K562 (cell line): Measurements from ENCODE around the gene CYP51A1. TPM values are rescaled to one million over a fixed set of nuclear protein-coding genes. Genes with fewer than 3 reads are reported as not detected.

Experiments
- ATAC-seq: fragments of 200-7000 bp; cut with Tn5 transposase; 3 replicates; pipeline ENCODE4 v1.9.1; 2020; ENCODE audit warnings: moderate library complexity
- BruUV-seq: library from RNA; stranded (reverse); fragments of 400-500 nt; replicated peaks from 2 replicates; lab custom pipeline; 2021; lab: Mats Ljungman, UMichigan
- CTCF ChIA-PET: fragments of 300-600 bp; formaldehyde crosslinking; extraction: SDS; loops from one replicate; lab custom pipeline; 2021; ENCODE audit warnings: low intra/inter-chr PET ratio; lab: Yijun Ruan, JAX
- POLR2A ChIA-PET: fragments of 300-600, 350-650 bp; sonication (Branson Sonifier 250); formaldehyde crosslinking; extraction: SDS; loops from one replicate; lab custom pipeline; 2021; ENCODE audit warnings: antibody characterized with exemption, inconsistent platforms; lab: Yijun Ruan, JAX
- DNase-seq, 4 experiments: peaks; one replicate each; pipeline versions ENCODE4 v3.0.0 to v3.0.0-alpha.2; 2011 to 2018; ENCODE audit warnings: low spot score in 3 of 4, mixed read lengths in 3 of 4; ENCODE audit errors: extremely low read depth in 1 of 4
- FAIRE-seq: peaks from 2 replicates; lab custom pipeline; 2011; peaks lifted over from hg19 to GRCh38; lab: Jason Lieb, UNC
- H2AFZ ChIP-seq: 2 replicates; pipeline ENCODE4 v1.6.0; 2011; ENCODE audit warnings: low read depth, low read length, control low read depth, inconsistent platforms
- H3K27ac ChIP-seq: fragments of 200-600 bp; 3 replicates; pipeline ENCODE4 v1.8.0; 2011; ENCODE audit warnings: low read depth, mild to moderate bottlenecking, control low read depth, inconsistent platforms, low read length, moderate library complexity, mixed read lengths; ENCODE audit errors: extremely low read depth
- H3K27me3 ChIP-seq, 2 experiments: fragments of 300-600 bp in 1 of 2; 2 replicates in 1 of 2; 3 replicates in 1 of 2; pipeline versions ENCODE4 v1.6.0 to v1.8.0; 2011; ENCODE audit warnings: inconsistent platforms in 2 of 2, low read length in 2 of 2, mild to moderate bottlenecking in 1 of 2, mixed read lengths in 1 of 2, moderate library complexity in 1 of 2; ENCODE audit not compliant: control insufficient read depth in 2 of 2, insufficient read depth in 2 of 2
- H3K36me3 ChIP-seq: fragments of 300-600 bp; 3 replicates; pipeline ENCODE4 v1.8.0; 2011; ENCODE audit warnings: mild to moderate bottlenecking, low read length, inconsistent platforms; ENCODE audit not compliant: control insufficient read depth, insufficient read depth
- H3K4me1 ChIP-seq, 2 experiments: fragments of 200-600 bp in 1 of 2; replicated peaks in 1 of 2; 2 replicates in 1 of 2; 3 replicates in 1 of 2; pipeline versions ENCODE4 v1.5.1 to v1.8.0; 2011; ENCODE audit warnings: inconsistent platforms in 2 of 2, low read length in 2 of 2, mild to moderate bottlenecking in 1 of 2, mixed read lengths in 1 of 2, moderate library complexity in 1 of 2; ENCODE audit not compliant: control insufficient read depth in 2 of 2, insufficient read depth in 2 of 2
- H3K4me2 ChIP-seq: 2 replicates; pipeline ENCODE4 v1.6.1; 2011; ENCODE audit warnings: low read length, control low read depth, inconsistent platforms, mixed read lengths; ENCODE audit not compliant: insufficient read depth
- H3K4me3 ChIP-seq: fragments of 200-600 bp; sonication (generic), shearing (Covaris generic); 2 replicates; pipeline ENCODE4 v1.5.1; 2016; ENCODE audit warnings: control low read depth, inconsistent platforms
- H3K79me2 ChIP-seq: fragments of 200-600 bp; 3 replicates; pipeline ENCODE4 v1.8.0; 2011; ENCODE audit warnings: low read length, inconsistent platforms; ENCODE audit not compliant: control insufficient read depth, insufficient read depth
- H3K9ac ChIP-seq, 2 experiments: 2 replicates each; pipeline versions ENCODE4 v1.6.0 to v1.6.1; 2011; ENCODE audit warnings: low read depth in 2 of 2, low read length in 2 of 2, control low read depth in 1 of 2, inconsistent platforms in 1 of 2, mild to moderate bottlenecking in 1 of 2, mixed read lengths in 1 of 2; ENCODE audit not compliant: insufficient read depth in 1 of 2
- H3K9me1 ChIP-seq: one replicate; pipeline ENCODE4 v1.6.0; 2011; ENCODE audit warnings: inconsistent platforms, mild to moderate bottlenecking, low read length, moderate library complexity; ENCODE audit not compliant: control insufficient read depth, insufficient read depth
- H3K9me3 ChIP-seq: replicated peaks from 2 replicates; pipeline ENCODE4 v1.5.1; 2011; ENCODE audit warnings: low read depth, low read length, inconsistent platforms; ENCODE audit not compliant: control insufficient read depth, insufficient read depth
- H4K20me1 ChIP-seq: replicated peaks from 2 replicates; pipeline ENCODE4 v1.6.1; 2011; ENCODE audit warnings: low read length, inconsistent platforms, mixed read lengths; ENCODE audit not compliant: control insufficient read depth, insufficient read depth
- CBFA2T3 ChIP-seq: fragments of 450-650 bp; IDR thresholded peaks from 2 replicates; pipeline ENCODE4 v1.6.1; 2017
- CBX3 ChIP-seq, 2 experiments: IDR thresholded peaks; 1 replicate in 1 of 2; 2 replicates in 1 of 2; pipeline ENCODE4 v1.6.1; 2012; ENCODE audit warnings: inconsistent platforms in 2 of 2, low read length in 2 of 2, borderline replicate concordance in 1 of 2, control low read depth in 1 of 2
- CEBPB ChIP-seq: fragments of 450-650 bp; IDR thresholded peaks from 2 replicates; pipeline ENCODE4 v1.6.1; 2016; ENCODE audit warnings: missing genetic modification characterization, missing compliant biosample characterization
- CEBPG ChIP-seq, 3 experiments: fragments of 200-800 bp in 1 of 3; sonication (Bioruptor generic) in 1 of 3; sonication (generic) in 1 of 3; formaldehyde crosslinking in 1 of 3; IDR thresholded peaks in 2 of 3; conservative IDR thresholded peaks in 1 of 3; 2 replicates each; pipeline versions ENCODE4 v1.6.1 to v1.8.0; 2016 to 2022; ENCODE audit warnings: missing compliant biosample characterization in 2 of 3, missing genetic modification characterization in 2 of 3, mild to moderate bottlenecking in 1 of 3, missing genetic modification reagents in 1 of 3
- CHD1 ChIP-seq: fragments of 200-600 bp; sonication (generic); IDR thresholded peaks from one replicate; pipeline ENCODE4 v1.6.1; 2012; ENCODE audit warnings: mild to moderate bottlenecking, moderate library complexity, low read length, inconsistent platforms
- CREB3 ChIP-seq: fragments of 450-650 bp; conservative IDR thresholded peaks from 2 replicates; pipeline ENCODE4 v1.6.1; 2016; ENCODE audit warnings: missing genetic modification characterization, low read depth, mild to moderate bottlenecking, missing compliant biosample characterization, moderate library complexity
- ESRRA ChIP-seq: fragments of 450-650 bp; IDR thresholded peaks from 2 replicates; pipeline ENCODE4 v1.6.1; 2014; ENCODE audit warnings: low read depth, mild to moderate bottlenecking, moderate library complexity, borderline replicate concordance
- KDM1A ChIP-seq, 2 experiments: fragments of 450-650 bp; IDR thresholded peaks; 2 replicates each; pipeline ENCODE4 v1.6.1; 2016; ENCODE audit warnings: mild to moderate bottlenecking in 2 of 2
- NCOA1 ChIP-seq: fragments of 450-650 bp; IDR thresholded peaks from 2 replicates; pipeline ENCODE4 v1.6.1; 2016; ENCODE audit warnings: low read depth
- PBX2 ChIP-seq, 2 experiments: IDR thresholded peaks in 1 of 2; conservative IDR thresholded peaks in 1 of 2; 2 replicates each; pipeline ENCODE4 v1.6.1; 2016; ENCODE audit warnings: low read depth in 2 of 2, mild to moderate bottlenecking in 1 of 2, missing compliant biosample characterization in 1 of 2, missing genetic modification characterization in 1 of 2, moderate library complexity in 1 of 2
- PRMT5 ChIP-seq: sonication (generic); formaldehyde crosslinking; IDR thresholded peaks from 2 replicates; pipeline ENCODE4 v1.5.0; 2020; ENCODE audit warnings: missing genetic modification reagents
- SNRNP70 ChIP-seq: fragments of 200-400 bp; formaldehyde crosslinking; optimal IDR thresholded peaks from 2 replicates; pipeline ENCODE3; 2017; ENCODE audit warnings: low read depth, low read length
- SRSF7 ChIP-seq: fragments of 200-400 bp; formaldehyde crosslinking; optimal IDR thresholded peaks from 2 replicates; pipeline ENCODE3; 2017; ENCODE audit warnings: mild to moderate bottlenecking, low read depth, low read length
- SUPT5H ChIP-seq: fragments of 450-650 bp; IDR thresholded peaks from 2 replicates; pipeline ENCODE4 v1.6.1; 2016
- ZFPM2 ChIP-seq: fragments of 250-450 bp; sonication (Bioruptor Pico); IDR thresholded peaks from 2 replicates; pipeline ENCODE4 v1.5.1; 2022; ENCODE audit warnings: mild to moderate bottlenecking
- ZNF274 ChIP-seq: IDR thresholded peaks from 2 replicates; pipeline ENCODE4 v1.6.1; 2011; ENCODE audit warnings: low read depth, mild to moderate bottlenecking, low read length, moderate library complexity, borderline replicate concordance
- ZNF395 ChIP-seq: fragments of 200-800 bp; sonication (Bioruptor generic); IDR thresholded peaks from 2 replicates; pipeline ENCODE4 v1.6.1; 2017; ENCODE audit warnings: missing genetic modification characterization, missing compliant biosample characterization
- ZZZ3 ChIP-seq: fragments of 450-650 bp; IDR thresholded peaks from 2 replicates; pipeline ENCODE4 v1.6.1; 2016; ENCODE audit warnings: antibody characterized with exemption, mild to moderate bottlenecking, moderate library complexity
- WGBS: fragments of 100-300 bp; shearing (Covaris generic); methylation state at CpG from one replicate; pipeline ENCODE4 v1.1.6; 2016; ENCODE audit warnings: low coverage, mixed read lengths; ENCODE audit not compliant: insufficient coverage; ENCODE audit errors: missing lambda C conversion rate; 5-methylcytosine and 5-hydroxymethylcytosine counted together
- in situ Hi-C: fragments of 300-500 bp; cut with MboI; formaldehyde crosslinking; loops from 4 replicates; pipeline ENCODE4 v1.15.0; 2018; ENCODE audit warnings: inconsistent platforms, mixed read lengths
- intact Hi-C: fragments of 100-400 bp; cut with micrococcal nuclease; formaldehyde crosslinking; loops from 2 replicates; pipeline ENCODE4 v1.14.2; 2022
- polyA plus RNA-seq, 8 experiments: library from polyadenylated mRNA; depleted of rRNA in 4 of 8; stranded (reverse) in 5 of 8; unstranded in 3 of 8; fragments of >200 nt; fragmentation: Nextera tagmentation in 2 of 8; fragmentation: Illumina TruSeq in 1 of 8; extraction: Ambion mirVana in 2 of 8; extraction: Trizol in 1 of 8; gene quantifications; 2 replicates each; pipeline versions ENCODE4 v1.2.1 to v1.2.3, GENCODE V29; 2011 to 2014; ENCODE audit warnings: inconsistent platforms in 1 of 8, missing spikeins in 1 of 8
- total RNA-seq, 7 experiments: library from RNA; depleted of rRNA in 6 of 7; stranded (reverse); fragments of >200 nt in 6 of 7; fragmentation: Illumina TruSeq in 2 of 7; extraction: Trizol in 2 of 7; gene quantifications; 2 replicates each; pipeline versions ENCODE4 v1.2.1 to v1.2.3, GENCODE V29; 2011 to 2021; ENCODE audit warnings: low replicate concordance in 1 of 7

Gene CYP51A1
- total and polyA plus RNA-seq, 9 of the 15 experiments (the other 6 are each of a cell fraction or from before 2014, with no cell fraction given) = 35.4 to 151 (median 80.3) TPM

- BruUV-seq = no TSS peak
- no peak overlapping the region for H2AFZ ChIP-seq
- no peaks in the 10 kb centered on the region for H3K9me1 ChIP-seq
- H3K4me2 ChIP-seq = no peak overlapping the region
- H3K4me3 ChIP-seq = no peak overlapping the region
- no peak for DNase-seq
- H3K27ac ChIP-seq = no peak overlapping the region
- H3K9ac ChIP-seq = no peak overlapping the region
- 0 out of 5 replicates have a peak, but pooled peaks cover 0 to 4% of the 10 kb centered on the region in 2 experiments for H3K4me1 ChIP-seq
- 15% methylated on average over 5 of the region's 5 CpGs for WGBS
- H3K79me2 ChIP-seq = no peaks in the 10 kb centered on the region
- FAIRE-seq = no peak
- in situ Hi-C loops = no loop called here
- no peak for ATAC-seq
- H3K27me3 ChIP-seq = no peaks in the 10 kb centered on the region
- POLR2A ChIA-PET = interaction anchor here (0.6 kb wide), 1 partner anchor 15 kb away, joined by 3 read pairs; no protein-coding TSS in a partner anchor
- H4K20me1 ChIP-seq = no peaks in the 10 kb centered on the region
- no peaks in the 10 kb centered on the region for H3K36me3 ChIP-seq
- no peaks in the 10 kb centered on the region for H3K9me3 ChIP-seq
- CTCF ChIA-PET = no interaction called here
- intact Hi-C loops = no loop called here
- TF ChIP-seq ZNF274 (no peak), SRSF7 (no peak), CEBPG (CRISPR knock-in tag; IDR thresholded peaks at IDR 0.05) (no peak), CEBPG (tag; conservative IDR thresholded peaks at IDR 0.05 in 1 of 2, IDR thresholded peaks at IDR 0.05 in 1 of 2) (peak in 1 of 2 experiments; percentile 57; a peak in 1 of 4 replicates), PBX2 (CRISPR knock-in tag; IDR thresholded peaks at IDR 0.05; ENCODE audit: low read depth) (no peak), PBX2 (tag; conservative IDR thresholded peaks at IDR 0.05; ENCODE audit: low read depth) (0 out of 2 replicates have a peak, but pooled peaks have one; percentile 17), ESRRA (0 out of 2 replicates have a peak, but pooled peaks have one; percentile 29), CBX3 (IDR thresholded peaks at IDR 0.05; ENCODE audit: borderline replicate concordance in 1 of 2, low read length in 2 of 2) (no peak), CREB3 (no peak), CHD1 (no peak), ZFPM2 (CRISPR knock-in tag) (no peak), CEBPB (tag) (peak; percentile 67), NCOA1 (no peak), SUPT5H (no peak), ZZZ3 (no peak), ZNF395 (CRISPR knock-in tag) (no peak), KDM1A (IDR thresholded peaks at IDR 0.05) (peak; percentile 60 to 77; a peak in 3 of 4 replicates), CBFA2T3 (peak; percentile 39; the same call in 1 of the 2 replicates), SNRNP70 (no peak), PRMT5 (CRISPR knock-in tag) (no peak)
These were observed 15.5 kb upstream of the CYP51A1 start for GRCh38 chr7:92149736-92150239.
